Osteoblast (primary cell): ENCODE data around the gene SAE1. TPM values are rescaled to one million over a fixed set of nuclear protein-coding genes. Genes with fewer than 3 reads are reported as not detected.

Experiments
- DNase-seq: peaks from one replicate; pipeline ENCODE4 v3.0.0; 2011; ENCODE audit warnings: low spot score, mixed read lengths; ENCODE audit not compliant: insufficient read length; ENCODE audit errors: missing footprints
- H2AFZ ChIP-seq: 2 replicates; pipeline ENCODE4 v1.6.0; 2011; ENCODE audit warnings: mild to moderate bottlenecking, low read length
- H3K27ac ChIP-seq: 2 replicates; pipeline ENCODE4 v1.5.1; 2011; ENCODE audit warnings: mild to moderate bottlenecking, low read depth, low read length, moderate library complexity
- H3K27me3 ChIP-seq: 2 replicates; pipeline ENCODE4 v1.6.0; 2012; ENCODE audit warnings: mild to moderate bottlenecking, control low read depth, inconsistent platforms, low read length, moderate library complexity; ENCODE audit not compliant: insufficient read depth
- H3K36me3 ChIP-seq: 2 replicates; pipeline ENCODE4 v1.5.1; 2011; ENCODE audit warnings: mild to moderate bottlenecking, low read length, control low read depth, moderate library complexity; ENCODE audit not compliant: insufficient read depth
- H3K4me1 ChIP-seq: 2 replicates; pipeline ENCODE4 v1.5.1; 2011; ENCODE audit warnings: mild to moderate bottlenecking, low read length, control low read depth, moderate library complexity; ENCODE audit not compliant: insufficient read depth
- H3K4me2 ChIP-seq: 2 replicates; pipeline ENCODE4 v1.6.0; 2011; ENCODE audit warnings: mild to moderate bottlenecking, low read length; ENCODE audit not compliant: insufficient read depth
- H3K4me3 ChIP-seq: fragments of 200-600 bp; sonication (generic); 3 replicates; pipeline ENCODE4 v1.5.1; 2012; ENCODE audit warnings: mild to moderate bottlenecking, low read length, inconsistent platforms; ENCODE audit not compliant: insufficient read depth
- H3K79me2 ChIP-seq: 2 replicates; pipeline ENCODE4 v1.6.0; 2012; ENCODE audit warnings: mild to moderate bottlenecking, low read length, control low read depth, inconsistent platforms; ENCODE audit not compliant: insufficient read depth
- H3K9me3 ChIP-seq: 2 replicates; pipeline ENCODE4 v1.5.1; 2011; ENCODE audit warnings: low read depth, low read length, control low read depth
- H4K20me1 ChIP-seq: 2 replicates; pipeline ENCODE4 v1.6.0; 2012; ENCODE audit warnings: mild to moderate bottlenecking, low read length, control low read depth; ENCODE audit not compliant: insufficient read depth
- CTCF ChIP-seq: IDR thresholded peaks from 2 replicates; pipeline ENCODE4 v1.5.1; 2011; ENCODE audit warnings: mild to moderate bottlenecking, low read depth, low read length, moderate library complexity; ENCODE audit errors: extremely low read depth
- total RNA-seq: library from RNA; depleted of rRNA; stranded (reverse); fragments of >200 nt; gene quantifications from 2 replicates; pipeline ENCODE4 v1.2.3, GENCODE V29; 2012

The SAE1 gene
- total RNA-seq, 1 donor, result 105 TPM

DNA sequence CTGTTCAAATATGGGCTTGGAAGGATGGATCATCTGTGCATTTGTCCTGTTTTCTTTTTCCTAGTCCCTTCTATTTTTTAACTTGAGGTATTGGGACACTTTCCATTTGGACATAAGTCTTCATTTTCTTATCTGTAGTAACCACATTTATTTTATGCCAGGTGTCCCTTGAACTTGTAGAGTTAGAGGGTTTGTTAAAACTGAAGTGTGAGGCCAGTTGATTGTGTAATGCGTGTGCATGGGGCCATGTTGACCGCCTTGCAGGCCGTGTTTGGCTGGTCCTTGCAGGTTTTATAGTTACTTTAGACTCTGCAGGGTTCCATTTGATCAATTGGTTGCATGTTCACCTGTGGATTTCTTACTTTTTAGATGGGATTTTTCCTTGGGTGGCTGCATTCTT lies 21.0 kb downstream of the SAE1 start:
- no peak for DNase-seq
- Histone ChIP-seq H4K20me1 (no peaks in the 10 kb centered on the region), H3K4me3 (no peak overlapping the region), H3K9me3 (no peaks in the 10 kb centered on the region), H3K27me3 (no peaks in the 10 kb centered on the region), H3K79me2 (peaks cover 62% of the 10 kb centered on the region), H3K27ac (no peak overlapping the region), H3K4me2 (no peak overlapping the region), H2AFZ (no peak overlapping the region), H3K36me3 (peaks cover 56% of the 10 kb centered on the region), H3K4me1 (peaks cover 3% of the 10 kb centered on the region)
- TF ChIP-seq CTCF, result no peak

- Histone ChIP-seq H3K27me3 (no peaks in the 10 kb centered on the region), H3K79me2 (peaks cover 56% of the 10 kb centered on the region), H3K27ac (no peak overlapping the region), H3K9me3 (no peaks in the 10 kb centered on the region), H2AFZ (no peak overlapping the region), H3K4me3 (no peak overlapping the region), H3K4me2 (no peak overlapping the region), H3K36me3 (peaks cover 53% of the 10 kb centered on the region), H3K4me1 (peaks cover 9% of the 10 kb centered on the region), H4K20me1 (no peaks in the 10 kb centered on the region)
- no peak for TF ChIP-seq CTCF
- no peak for DNase-seq
Measured at GRCh38 chr19:47152205-47152604, 21.6 kb downstream of the SAE1 start.

GRCh38 chr19:47152632-47153031 lies 22.0 kb downstream of the SAE1 start:
- DNase-seq, result no peak
- H3K27ac ChIP-seq, result no peak overlapping the region
- peaks cover 13% of the 10 kb centered on the region for H3K4me1 ChIP-seq
- no peak overlapping the region for H2AFZ ChIP-seq
- H3K27me3 ChIP-seq, result no peaks in the 10 kb centered on the region
- no peaks in the 10 kb centered on the region for H4K20me1 ChIP-seq
- peaks cover 53% of the 10 kb centered on the region for H3K36me3 ChIP-seq
- H3K4me3 ChIP-seq, result no peak overlapping the region
- H3K79me2 ChIP-seq, result peaks cover 55% of the 10 kb centered on the region
- no peak for TF ChIP-seq CTCF
- H3K9me3 ChIP-seq, result no peaks in the 10 kb centered on the region
- H3K4me2 ChIP-seq, result no peak overlapping the region

GRCh38 chr19:47153266-47153665 lies 22.6 kb downstream of the SAE1 start:
- TF ChIP-seq CTCF, result no peak
- no peaks in the 10 kb centered on the region for H4K20me1 ChIP-seq
- H3K4me1 ChIP-seq, result peaks cover 19% of the 10 kb centered on the region
- H3K36me3 ChIP-seq, result peaks cover 53% of the 10 kb centered on the region
- no peak for DNase-seq
- no peaks in the 10 kb centered on the region for H3K9me3 ChIP-seq
- no peak overlapping the region for H2AFZ ChIP-seq
- no peak overlapping the region for H3K27ac ChIP-seq
- no peak overlapping the region for H3K4me3 ChIP-seq
- peaks cover 50% of the 10 kb centered on the region for H3K79me2 ChIP-seq
- no peaks in the 10 kb centered on the region for H3K27me3 ChIP-seq
- no peak overlapping the region for H3K4me2 ChIP-seq
